ENCODE results near the gene PLPP3.
"Not testable (repeated sequence)": the region's sequence is repeated elsewhere in the genome, so short reads cannot be mapped to it uniquely, and the experiment has no call there.

The PLPP3 gene

DNA sequence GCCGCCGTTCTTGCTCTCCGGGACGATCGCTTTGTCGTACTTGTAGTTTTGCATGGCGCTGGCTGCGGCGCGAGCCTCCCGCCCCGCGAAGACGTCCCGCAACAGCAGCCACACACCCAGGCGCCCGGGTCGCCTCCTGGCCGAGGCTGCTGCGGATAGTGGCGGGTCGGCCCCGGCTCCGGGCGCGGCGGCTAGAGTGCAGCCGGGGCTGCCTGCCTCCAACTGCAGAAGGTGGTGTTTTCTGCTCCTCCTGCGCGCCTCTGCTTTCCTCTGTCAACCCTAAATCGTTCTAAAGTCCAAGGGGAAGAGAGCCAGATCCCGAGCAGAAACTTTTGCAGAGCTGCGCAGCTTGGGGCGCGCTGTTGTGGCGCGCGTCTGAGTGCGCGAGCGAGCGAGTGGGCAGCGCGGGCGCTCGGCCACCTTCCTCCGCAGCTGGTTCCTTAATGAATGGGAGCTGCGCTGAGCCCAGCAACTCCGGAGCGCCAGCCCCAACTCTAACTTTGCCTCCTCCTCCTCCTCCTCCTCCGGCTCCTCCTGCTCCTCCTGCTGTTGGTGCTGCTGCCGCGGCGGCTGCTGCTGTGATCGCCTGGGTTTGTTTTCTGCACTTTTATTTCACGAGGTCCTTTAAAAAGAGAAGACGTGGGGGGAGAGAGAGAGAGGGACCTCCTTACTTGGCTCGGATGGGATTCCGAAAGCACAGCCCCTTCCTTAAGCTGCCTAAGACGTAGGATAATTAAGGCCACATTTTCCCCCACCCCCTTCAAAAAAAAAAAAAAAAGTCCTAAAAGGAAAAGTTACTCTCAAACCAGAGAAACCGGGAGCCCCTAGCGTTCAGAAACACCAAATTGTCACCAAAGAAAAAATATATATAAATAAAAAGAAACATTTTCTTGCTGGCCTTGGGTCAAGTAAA is at the start of gene PLPP3:
Gene PLPP3 (minus strand): TSS at position 601 of the 913 bp plus-strand sequence. CDS start 547 bp downstream, at position 54.
- FAIRE-seq: no peak

GRCh38 chr1:56627636-56628039 is 48.3 kb upstream of the PLPP3 start:
- FAIRE-seq: no peak

- FAIRE-seq: no peak
Observed at GRCh38 chr1:56627019-56627635, 47.8 kb upstream of the PLPP3 start.

DNA sequence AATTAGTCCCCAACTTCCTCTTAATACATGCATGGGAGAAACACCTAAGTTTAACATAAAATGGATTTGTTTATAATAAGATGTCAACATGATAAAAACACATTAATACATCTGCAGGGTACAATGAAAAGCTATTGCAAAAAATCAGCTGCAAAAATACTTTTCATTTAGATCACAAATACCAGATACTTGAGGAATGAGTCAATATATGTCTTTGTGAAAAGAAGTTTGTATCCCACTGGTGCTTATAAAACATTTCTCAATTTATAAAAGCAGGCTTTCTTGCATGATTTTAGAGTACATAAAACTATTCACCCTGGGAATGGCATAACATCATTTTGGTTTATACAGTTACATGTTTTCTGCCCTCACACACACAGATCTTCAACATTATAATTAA is 47.2 kb upstream of the PLPP3 start:
- no peak for FAIRE-seq

GRCh38 chr1:56625819-56626440 is 46.6 kb upstream of the PLPP3 start:
- FAIRE-seq: no peak

DNA sequence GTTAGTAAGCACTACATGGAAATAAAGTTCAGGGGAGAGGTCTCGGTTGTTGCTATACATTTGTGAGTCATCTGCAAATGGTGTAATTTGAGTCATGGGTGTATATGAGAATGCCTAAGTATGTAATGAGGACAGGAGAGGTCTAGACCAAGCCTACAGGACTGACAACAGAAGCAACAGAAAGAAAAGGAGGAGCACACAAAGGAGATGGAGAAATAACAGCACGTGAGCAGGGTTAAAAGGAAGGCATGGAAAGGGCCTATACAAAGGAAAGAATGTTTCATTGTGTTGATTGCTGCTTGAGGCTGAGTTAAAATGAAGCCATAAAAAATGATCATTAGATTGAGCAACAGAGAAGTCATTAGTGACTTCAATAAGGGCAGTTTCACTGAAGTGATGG is 37.8 kb upstream of the PLPP3 start:
- FAIRE-seq: no peak

DNA sequence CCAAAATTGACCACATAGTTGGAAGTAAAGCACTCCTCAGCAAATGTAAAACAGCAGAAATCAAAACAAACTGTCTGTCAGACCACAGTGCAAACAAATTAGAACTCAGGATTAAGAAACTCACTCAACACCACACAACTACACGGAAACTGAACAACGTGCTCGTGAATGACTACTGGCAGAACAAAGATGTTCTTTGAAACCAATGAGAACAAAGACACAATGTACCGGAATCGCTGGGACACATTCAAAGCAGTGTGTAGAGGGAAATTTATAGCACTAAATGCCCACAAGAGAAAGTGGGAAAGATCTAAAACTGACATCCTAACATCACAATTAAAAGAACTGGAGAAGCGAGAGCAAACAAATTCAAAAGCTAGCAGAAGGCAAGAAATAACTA is 31.4 kb upstream of the PLPP3 start:
- not testable (repeated sequence) for FAIRE-seq

- not testable (repeated sequence) for FAIRE-seq
Observed at GRCh38 chr1:56610097-56610496, 30.7 kb upstream of the PLPP3 start.

DNA sequence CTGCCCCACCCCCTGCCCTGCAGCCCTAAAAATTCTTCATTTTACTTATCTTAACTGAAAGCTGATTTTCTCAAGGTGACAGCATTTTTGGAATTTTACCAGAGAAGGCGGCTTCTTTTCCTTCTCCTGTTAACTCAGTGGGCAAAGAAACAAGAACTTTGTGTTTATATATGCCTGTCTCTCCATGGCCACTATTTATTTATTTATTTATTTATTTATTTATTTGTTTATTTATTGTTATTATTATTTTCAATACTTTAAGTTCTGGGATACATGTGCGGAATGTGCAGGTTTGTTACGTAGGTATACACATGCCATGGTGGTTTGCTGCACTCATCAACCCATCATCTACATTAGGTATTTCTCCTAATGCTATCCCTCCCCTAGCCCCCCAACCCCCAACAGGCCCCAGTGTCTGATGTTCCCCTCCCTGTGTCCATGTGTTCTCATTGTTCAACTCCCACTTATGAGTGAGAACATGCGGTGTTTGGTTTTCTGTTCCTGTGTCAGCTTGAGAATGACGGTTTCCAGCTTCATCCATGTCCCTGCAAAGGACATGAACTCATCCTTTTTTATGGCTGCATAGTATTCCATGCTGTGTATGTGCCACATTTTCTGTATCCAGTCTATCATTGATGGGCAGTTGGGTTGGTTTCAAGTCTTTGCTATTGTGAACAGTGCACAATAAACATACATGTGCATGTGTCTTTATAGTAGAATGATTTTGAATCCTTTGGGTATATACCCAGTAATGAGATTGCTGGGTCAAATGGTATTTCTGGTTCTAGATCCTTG is 16.2 kb upstream of the PLPP3 start:
- FAIRE-seq: not testable (repeated sequence)

DNA sequence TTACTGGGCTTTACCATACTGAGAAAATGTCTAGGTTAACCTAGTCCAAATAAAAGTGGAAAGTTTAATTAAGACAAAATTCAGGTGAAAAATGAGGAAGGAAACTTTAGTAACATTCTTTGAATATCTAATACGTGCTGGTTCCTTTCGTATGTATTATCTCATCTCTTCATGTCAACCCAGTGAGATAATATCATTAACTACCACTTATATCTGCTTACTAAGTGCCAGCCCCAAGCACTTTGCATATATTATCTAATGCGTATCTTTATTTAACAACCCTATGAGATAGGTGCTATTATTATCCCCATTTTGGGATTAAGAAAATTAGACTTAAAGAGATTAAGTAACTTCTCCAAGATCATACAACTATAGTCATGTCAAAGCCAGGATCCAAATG is 12.5 kb upstream of the PLPP3 start:
- no peak for FAIRE-seq

DNA sequence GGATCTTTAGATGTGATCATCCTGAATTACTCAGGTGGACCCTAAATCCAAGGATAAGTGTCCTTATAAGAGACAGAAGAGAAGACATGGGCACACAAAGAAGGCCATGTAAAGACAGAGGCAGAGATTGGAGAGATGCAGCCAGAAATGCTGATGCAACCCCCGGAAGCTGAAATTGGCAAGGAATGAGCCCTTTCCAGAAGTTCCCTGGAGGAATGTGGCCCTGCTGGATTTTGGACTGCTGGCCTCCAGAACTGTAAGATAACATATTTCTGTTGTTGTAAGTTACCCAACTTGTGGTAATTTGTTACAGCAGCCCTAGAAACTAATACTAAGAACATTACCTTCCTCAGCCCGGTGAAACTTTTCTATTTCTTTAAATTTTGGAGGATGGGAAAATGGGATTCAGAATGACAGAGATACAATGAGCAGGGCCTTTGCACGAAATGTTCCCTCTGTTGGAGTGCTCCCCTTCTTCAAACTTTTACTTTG is 11.2 kb upstream of the PLPP3 start:
- FAIRE-seq: no peak

GRCh38 chr1:56589369-56589768 is 10.0 kb upstream of the PLPP3 start:
- no peak for FAIRE-seq

DNA sequence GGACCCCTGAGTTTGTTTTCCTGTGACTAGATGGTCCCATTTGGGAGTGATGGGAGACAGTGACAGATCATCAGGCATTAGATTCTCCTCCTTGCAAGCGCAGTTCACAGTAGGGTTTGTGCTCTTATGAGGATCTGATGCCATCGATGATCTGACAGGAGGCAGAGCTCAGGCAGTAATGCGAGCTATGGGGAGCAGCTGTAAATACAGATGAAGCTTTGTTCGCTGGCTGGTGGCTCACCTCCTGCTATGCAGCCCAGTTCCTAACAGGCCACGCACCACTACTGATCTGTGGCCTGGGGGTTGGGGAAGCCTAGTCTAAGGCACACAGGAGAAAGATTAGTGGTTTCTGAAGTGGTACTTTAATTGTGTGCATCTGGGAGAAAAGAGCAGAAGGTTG is 7.1 kb upstream of the PLPP3 start:
- FAIRE-seq: no peak

DNA sequence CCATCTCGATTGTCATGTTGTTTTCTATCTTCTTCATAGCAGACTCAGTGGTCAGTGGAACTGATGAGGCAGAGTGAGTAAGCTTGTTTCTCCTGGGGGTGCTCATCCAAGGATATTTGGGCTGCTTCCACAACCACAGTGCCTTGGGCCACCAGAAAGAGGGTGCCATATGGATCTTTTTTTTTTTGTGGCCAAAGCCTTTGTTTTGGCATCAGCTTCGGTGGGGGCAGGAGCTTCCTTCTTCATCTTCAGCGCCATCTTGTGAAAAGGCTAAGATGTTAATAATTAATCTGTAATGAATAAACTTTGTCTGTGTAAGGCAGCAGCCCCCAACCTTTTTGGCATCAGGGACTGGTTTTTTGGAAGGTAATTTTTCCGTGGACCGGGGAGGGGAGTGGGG is 6.6 kb upstream of the PLPP3 start:
- FAIRE-seq: no peak

DNA sequence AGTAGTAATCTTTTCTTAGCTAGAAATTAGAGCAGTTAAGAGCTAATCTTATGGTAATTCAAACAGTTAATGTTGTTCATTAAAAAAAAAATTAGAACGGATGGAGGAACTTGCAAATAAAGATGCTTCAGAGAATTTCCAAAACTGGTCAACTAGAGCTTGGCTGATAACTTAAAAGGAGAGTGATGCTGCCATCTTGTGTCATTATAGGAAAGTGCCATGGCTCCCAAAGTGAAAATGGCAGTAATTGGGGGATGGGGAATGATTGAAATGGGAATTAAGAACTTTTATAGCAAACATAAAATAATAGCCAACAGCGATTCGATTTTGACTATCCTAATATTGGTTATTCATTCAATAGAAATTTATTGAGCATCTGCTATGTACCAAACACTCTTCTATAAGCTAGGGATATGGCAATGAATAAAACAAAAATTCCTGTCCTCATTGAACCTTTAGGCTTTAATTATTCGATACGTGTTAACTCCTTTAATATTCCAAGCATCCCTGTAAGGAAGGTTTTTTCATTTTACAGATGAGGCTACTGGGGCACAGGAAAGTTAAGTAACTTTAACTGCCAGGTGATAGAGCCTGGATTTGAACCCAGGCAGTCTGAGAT is 5.7 kb upstream of the PLPP3 start:
- FAIRE-seq: peak; percentile 99

DNA sequence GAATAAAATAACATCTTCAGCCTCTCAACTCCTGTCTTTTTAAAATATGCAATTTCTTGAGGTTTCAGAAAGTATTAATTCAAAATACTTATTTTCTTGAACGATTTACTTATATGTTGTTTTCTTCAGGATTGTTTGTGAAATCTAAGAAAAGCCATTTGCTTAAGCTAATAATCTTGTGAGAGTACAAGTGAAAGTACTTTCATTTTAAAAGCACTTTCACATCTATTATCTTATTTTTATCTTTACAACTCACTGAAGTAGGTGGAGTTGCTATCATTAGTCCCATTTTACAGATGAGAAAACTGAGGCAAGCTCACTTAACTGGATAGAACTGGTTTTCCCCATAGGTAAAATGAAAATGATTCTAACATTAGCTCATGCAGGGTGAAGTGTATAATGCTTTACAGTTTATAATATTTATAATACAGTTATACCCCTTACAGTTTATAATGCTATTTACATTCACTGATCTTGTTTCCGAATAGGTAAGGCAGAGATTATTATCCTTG is 4.7 kb upstream of the PLPP3 start:
- FAIRE-seq: no peak

DNA sequence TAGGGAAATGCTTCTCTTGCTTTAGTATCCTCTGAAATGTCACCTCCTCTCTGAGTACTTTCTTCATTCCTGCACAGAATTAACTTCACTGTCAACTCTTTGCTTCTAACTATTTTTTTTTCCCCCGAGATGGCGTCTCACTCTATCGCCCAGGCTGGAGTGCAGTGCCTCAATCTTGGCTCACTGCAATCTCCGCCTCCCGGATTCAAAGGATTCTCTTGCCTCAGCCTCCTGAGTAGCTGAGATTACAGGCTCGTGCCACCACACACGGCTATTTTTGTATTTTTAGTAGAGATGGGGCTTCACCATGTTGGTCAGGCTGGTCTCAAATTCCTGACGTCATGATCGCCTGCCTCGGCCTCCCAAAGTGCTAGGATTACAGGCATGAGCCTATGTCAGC is 1.4 kb upstream of the PLPP3 start:
- FAIRE-seq: no peak

DNA sequence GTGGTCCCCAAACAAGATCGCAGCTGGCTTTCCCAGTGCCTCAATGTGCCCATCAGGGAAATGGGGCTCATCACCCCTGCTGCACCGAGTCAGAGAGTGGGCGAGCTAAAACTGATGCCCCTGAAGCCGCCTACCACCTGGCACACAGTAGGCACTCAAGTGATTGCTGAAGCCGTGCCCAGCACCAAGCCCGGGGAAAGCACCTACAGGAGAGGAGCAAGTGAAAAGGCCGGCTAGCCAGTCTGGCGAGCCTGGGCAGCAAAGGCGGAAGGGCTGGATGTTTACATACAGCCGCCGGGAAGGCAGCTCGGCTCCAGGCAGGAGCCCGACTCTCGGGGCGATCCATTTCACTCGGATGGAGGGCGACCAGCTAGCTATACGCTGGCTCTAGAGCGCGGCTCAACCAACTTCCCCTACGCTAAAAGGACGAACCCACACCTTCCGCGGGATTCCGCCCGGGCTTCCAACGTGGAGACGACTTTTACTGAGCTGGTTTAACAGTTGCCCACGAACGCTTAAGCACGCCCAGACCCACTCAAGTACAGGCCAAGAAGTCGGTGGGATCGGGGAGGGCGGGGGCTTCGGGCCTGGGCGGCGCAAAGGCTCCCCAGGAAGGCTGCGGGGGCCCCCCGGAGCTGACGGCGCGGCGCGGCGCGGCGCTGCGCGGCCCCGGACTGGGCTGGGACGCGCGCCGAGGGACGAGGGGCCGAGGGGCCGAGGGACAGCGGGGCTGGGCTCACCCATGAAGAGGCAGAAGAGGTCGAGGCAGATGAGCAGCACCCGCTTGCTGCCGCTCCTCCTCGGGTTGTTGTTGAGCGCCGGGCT is 1.0 kb downstream of the PLPP3 start:
- FAIRE-seq: no peak

GRCh38 chr1:56577406-56578137 is 1.8 kb downstream of the PLPP3 start:
- FAIRE-seq: no peak

DNA sequence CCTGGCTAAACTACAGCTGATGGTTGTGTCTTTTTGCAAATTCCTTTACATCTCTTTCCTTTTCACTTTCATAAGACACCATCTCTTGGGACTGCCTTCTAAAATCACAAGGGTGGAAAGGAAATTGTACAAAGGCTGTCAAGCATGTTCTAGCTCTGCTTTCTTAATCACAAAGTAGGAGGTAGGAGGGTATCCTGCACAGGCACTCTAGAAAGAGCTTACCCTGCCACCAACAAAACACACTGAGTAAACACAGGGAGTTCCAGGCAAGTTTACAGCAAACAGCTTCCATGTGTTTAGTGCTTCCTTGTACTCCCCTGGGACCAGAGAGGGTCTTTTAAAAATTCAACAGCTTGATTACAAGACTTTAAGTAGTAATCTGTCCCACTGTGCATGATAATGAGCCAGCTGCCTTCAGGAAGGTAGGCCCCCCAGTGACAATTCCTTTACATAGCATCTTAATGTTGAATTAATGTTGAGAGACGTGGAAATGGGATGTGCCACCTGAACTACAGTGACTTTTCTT is 2.4 kb downstream of the PLPP3 start:
- FAIRE-seq: no peak
